DMS 273 treated with DMSO at 0.1 percent for 48 hours (cell line): ENCODE results near the gene SMIM12.

Experiments
- DNase-seq: peaks from one replicate; lab custom pipeline; 2025; lab: John Stamatoyannopoulos, UW

Gene SMIM12

GRCh38 chr1:34872133-34872503 lies 12.6 kb upstream of the SMIM12 start:
- no peak for DNase-seq

GRCh38 chr1:34871443-34872132 lies 12.0 kb upstream of the SMIM12 start:
- no peak for DNase-seq

GRCh38 chr1:34870395-34870794 lies 10.8 kb upstream of the SMIM12 start:
- DNase-seq, result no peak

- no peak for DNase-seq
These were observed 10.2 kb upstream of the SMIM12 start for GRCh38 chr1:34869760-34870159.

GRCh38 chr1:34868230-34869049 lies 8.9 kb upstream of the SMIM12 start:
- no peak for DNase-seq

- no peak for DNase-seq
These were observed 7.9 kb upstream of the SMIM12 start for GRCh38 chr1:34867415-34867814.

GRCh38 chr1:34866762-34867109 lies 7.2 kb upstream of the SMIM12 start:
- DNase-seq, result no peak

- DNase-seq, result peak; percentile 10
These were observed 6.6 kb upstream of the SMIM12 start for GRCh38 chr1:34865981-34866761.

- no peak for DNase-seq
These were observed 6.0 kb upstream of the SMIM12 start for GRCh38 chr1:34865573-34865972.

GRCh38 chr1:34864759-34865158 lies 5.2 kb upstream of the SMIM12 start:
- no peak for DNase-seq

- DNase-seq, result no peak
These were observed 4.0 kb upstream of the SMIM12 start for GRCh38 chr1:34863501-34863900.

GRCh38 chr1:34858901-34859445 lies 576 bp downstream of the SMIM12 start:
- DNase-seq, result no peak

GRCh38 chr1:34856697-34857096 lies 2.9 kb downstream of the SMIM12 start:
- no peak for DNase-seq

GRCh38 chr1:34852677-34853217 lies 6.8 kb downstream of the SMIM12 start:
- peak; percentile 88 for DNase-seq

GRCh38 chr1:34851431-34852105 lies 8.0 kb downstream of the SMIM12 start:
- no peak for DNase-seq

- DNase-seq, result no peak
These were observed 9.2 kb downstream of the SMIM12 start for GRCh38 chr1:34850382-34850781.

- DNase-seq, result no peak
These were observed 12.5 kb downstream of the SMIM12 start for GRCh38 chr1:34847094-34847493.

GRCh38 chr1:34846265-34846664 lies 13.3 kb downstream of the SMIM12 start:
- DNase-seq, result no peak

GRCh38 chr1:34845131-34845901 lies 14.2 kb downstream of the SMIM12 start:
- DNase-seq, result no peak

GRCh38 chr1:34844252-34844634 lies 15.3 kb downstream of the SMIM12 start:
- no peak for DNase-seq
